MM.1S (cell line): Measurements from ENCODE around the gene KRT74.

Experiments used
- CTCF ChIP-seq: fragments of 300-600 bp; sonication (generic); IDR thresholded peaks from 2 replicates; pipeline ENCODE4 v1.5.1; 2016; ENCODE audit warnings: antibody characterized with exemption, low read length, mixed read lengths
- EZH2phosphoT487 ChIP-seq: fragments of 300-600 bp; sonication (generic); IDR thresholded peaks from 2 replicates; pipeline ENCODE4 v1.6.1; 2018; ENCODE audit warnings: antibody characterized with exemption, low read length

GRCh38 chr12:52515927-52516831 is 57.5 kb downstream of the KRT74 start:
- TF ChIP-seq EZH2phosphoT487: no peak
- TF ChIP-seq CTCF: no peak
